Stimulated activated CD4-positive, alpha-beta T cell treated with anti-CD3 and anti-CD28 coated beads, Interleukin-12 subunit alpha, Interleukin-12 subunit beta, amount 100 ng/mL, for 24 hours (primary cell): ENCODE results near the gene SLC27A2.

Experiments used
- DNase-seq, 2 experiments: peaks; one replicate each; pipeline ENCODE4 v3.0.0-alpha.2; 2020; ENCODE audit warnings: low read depth in 2 of 2

Gene SLC27A2

DNA sequence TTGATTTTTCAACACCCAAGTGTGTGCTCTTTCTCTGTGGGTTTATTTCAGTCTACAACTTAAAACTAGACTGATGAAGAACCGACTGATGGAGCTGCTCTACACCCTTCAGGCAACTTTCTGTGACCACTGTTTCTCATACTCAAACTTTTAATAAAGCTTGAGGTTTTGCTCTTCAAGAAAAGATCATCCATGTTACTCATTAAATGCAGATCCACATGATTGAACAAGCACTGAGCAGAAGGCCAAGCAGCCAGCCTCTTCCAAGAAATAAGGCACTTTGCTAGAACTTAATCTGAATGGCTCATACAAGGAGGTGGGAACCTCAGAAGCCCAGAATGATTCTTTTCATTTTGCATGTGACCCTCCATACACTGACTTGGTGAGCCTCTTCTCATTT, 8.7 kb downstream of the SLC27A2 start:
- DNase-seq, result no peak

DNA sequence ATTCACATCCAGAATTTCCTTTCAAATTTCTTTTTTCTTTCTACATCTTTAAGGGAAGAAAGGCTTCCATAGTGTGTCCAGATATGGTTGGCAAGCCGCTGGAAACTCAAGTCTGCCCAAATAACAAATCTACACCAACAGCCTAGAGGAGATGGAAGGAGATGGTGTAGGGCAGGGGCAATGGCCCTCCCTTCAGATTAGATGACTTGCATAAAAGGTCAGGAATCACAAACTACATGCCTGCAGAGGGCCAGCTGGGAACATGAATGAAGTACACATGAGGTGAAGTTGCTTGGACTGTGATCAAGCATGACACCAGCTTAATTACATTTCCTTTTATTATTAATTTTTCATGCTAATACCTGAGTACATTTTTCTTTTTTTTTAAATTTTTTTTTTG, 10.2 kb downstream of the SLC27A2 start:
- DNase-seq, result no peak

DNA sequence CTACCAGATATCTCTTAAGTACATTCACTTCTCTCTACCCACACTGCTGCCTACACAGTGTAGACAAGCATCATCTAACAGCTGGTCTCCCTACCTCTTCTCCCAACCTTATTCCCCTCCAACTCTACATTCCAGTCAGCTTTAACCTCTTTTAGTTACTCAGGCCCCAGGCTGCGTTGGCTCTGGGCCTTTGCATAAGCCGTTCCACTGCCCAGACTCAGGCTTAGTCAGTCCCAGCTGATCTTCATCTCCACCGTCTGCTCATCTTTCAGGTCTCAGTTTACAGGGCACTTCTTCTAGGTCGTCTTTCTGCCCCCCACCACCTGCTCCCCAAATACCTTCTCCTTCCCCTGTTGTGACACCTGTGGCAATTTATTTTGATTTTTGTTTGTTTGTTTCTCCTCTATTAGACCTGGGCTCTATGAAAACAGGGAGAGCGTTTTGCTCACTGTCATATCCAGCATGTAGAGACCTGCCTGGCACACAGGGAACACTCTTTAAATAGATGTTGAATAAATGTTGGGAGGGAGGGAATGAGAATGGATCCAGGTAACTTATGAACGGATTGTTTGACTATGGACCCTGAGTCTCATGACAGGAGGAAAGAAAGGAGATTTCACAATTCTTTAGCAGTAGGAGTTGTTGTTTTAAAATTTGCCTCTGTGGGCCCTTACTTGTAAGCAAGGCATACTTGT, 11.1 kb downstream of the SLC27A2 start:
- no peak for DNase-seq

DNA sequence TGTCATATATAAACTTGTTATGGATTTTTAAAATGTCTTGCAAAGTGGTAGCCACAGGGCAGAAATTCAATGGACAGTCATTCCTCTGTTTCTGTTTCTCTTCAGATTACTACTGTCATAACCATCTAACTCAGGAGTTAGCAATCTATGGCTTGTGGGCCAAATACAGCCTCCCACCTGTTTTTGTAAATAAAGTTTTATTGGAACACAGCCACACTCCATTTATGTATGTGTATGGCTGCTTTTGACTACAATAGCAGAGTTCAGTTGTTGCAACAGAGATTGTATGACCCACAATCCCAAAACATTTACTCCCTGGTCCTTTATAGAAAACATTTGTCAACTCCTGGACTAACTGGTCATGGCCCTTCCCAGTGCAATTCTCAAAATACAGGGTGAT, 20.0 kb downstream of the SLC27A2 start:
- DNase-seq, result no peak

DNA sequence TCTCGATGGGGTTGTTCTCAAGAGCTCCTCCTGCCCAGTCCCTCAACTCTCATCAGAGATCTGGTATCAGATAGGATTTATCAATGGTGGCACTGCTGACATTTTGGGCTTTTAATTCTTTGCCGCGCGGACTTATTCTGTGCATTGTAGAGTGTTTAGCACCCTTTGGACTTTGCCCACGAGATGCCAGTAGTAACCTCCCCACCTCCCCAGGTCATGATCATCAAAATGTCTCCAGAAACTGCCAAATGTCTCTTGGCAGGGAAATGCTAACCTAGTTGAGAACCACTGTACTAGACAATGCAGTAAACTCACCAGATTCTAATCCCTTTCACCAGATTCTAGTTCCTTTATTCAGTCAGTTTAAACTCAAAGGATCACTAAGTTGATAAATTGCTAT, 24.0 kb downstream of the SLC27A2 start:
- DNase-seq, result no peak

DNA sequence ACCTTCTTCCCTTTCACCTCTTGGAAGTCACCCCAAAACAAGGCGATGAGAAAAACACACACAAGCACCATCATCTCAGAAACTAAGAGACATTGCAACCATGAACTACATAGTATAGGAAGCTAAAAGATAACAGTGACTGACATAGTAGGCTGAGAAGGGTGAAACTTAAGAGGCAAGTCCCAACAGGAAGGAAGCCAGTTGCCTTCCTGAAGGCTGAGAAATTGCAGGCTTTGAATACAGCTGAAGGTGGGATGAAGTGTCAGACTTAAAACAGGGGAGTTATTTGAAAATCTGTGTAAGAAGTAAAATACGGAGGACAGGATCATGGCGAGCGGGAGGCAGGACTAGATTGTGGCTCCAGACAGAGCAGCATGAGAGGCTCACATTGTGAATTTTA, 27.8 kb downstream of the SLC27A2 start:
- DNase-seq, result no peak

DNA sequence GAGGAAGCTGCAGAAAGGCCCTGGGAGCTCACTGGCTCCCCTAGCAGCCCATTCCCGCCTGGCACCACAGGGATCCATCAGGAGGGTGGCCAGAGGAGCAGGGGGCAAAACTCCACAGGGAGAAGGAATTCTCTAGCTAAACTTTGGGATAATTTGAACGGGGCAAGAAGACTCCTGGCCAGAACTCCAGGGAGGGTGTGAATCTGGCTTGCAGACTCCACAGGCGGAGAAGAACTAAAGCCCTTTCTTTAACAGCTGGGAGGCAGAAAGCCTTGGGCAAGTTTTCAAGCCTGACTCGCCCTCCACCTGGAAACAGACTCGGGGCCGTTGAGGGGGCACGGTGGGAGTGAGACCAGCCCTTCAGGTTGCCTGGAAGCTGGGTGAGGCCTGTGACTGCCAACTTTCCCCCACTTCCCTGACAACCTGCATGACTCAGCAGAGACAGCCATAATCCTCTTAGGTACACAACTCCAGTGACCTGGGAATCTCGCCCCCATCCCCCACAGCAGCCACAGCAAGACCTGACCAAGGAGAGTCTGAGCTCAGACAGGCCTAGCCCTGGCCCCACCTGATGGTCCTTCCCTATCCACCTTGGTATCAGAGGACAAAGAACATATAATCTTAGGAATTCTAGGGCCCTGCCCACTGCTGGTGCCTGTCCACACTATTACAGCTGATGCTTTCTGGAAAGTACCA, 28.6 kb downstream of the SLC27A2 start:
- no peak for DNase-seq

DNA sequence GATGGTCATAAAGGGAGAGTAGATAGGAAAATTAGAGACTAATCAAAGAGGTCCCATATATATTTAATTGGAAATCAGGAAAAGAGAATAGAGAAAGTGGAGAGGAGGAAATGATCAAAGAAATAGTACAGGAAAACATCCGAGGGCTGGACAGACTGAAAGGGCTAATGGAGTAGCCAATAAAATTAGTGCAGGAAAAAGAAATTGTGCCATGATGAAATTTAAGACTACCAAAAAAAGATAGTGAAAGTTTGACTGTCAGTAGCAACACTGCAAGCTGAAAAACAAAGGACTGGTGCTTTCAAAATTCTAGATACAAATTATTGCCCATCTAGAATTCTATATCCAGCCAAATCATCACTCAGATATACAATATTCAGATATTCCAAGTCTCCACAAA, 36.3 kb downstream of the SLC27A2 start:
- no peak for DNase-seq

DNA sequence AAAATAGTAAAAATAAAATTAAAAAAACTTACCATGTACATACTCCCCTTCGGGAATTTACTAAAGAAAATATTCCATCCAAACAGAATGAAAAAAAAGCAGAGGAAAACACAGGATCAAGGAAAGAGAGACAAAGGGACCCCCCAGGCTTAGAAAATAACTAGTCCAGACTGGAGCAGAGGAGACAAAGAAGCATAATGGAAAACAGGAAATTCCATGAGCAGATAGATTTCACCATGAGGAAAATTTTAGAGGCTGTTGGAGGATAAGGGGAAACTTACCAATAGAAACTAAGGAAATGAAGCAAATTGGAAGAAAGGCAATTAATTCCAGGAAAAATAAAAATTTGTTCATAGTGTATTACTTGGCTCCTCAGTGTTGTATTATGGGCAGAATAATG, 36.7 kb downstream of the SLC27A2 start:
- no peak for DNase-seq

DNA sequence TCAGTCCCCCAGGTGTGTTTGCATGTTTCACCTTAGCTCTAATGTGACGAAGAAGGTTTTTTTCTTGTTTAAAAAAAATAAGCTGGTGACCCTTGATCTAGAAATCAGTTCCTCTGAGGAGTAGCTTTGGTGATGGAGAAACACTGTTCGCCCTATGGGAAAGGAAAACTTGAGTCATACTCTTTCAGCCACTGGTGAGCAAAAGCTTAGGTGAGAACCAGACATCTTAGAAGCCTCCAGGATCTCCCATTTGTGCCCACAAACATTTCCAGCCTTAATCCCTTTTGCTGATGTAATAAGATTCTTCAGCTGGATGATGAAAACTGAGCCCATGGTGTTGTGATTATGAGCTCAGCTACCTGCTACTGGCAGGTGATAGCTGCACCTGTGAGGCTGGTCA, 37.8 kb downstream of the SLC27A2 start:
- no peak for DNase-seq

DNA sequence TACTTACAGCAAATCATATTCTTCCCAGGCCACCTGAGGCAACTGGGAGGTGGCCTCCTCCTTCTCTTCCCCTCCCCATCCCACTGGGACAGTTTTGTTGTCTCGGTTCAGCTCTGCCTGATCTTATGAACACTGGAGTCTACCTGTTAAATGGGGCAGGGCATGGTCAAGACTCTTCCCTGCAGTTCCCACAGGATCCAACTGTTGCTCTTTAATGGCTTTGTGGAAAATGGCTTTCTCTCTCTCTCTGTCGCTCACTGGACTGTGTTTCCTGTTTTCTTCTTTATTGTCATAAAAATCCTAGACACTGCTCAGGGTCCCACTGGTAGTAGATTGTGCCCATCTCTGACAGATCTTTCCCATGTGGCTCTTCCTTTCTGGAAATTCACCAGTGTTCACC, 40.2 kb downstream of the SLC27A2 start:
- DNase-seq, result no peak

DNA sequence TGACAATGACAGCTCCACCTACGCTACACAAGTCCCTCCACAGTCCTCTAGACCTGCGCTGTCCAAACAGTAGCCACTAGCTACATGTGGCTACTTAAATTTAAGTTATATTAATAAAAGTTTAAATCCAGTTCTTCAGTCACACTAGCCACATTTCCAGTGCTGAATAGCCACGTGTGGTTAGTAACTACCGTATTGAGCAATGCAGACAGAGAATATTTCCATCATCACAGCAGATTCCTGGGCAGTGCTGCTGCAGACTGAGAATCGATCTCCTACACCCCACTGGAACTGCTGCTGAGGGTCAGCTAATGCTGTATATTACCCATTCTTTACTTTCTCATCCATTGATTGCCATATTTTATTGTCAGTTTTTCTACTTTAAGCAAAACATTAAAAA, 42.6 kb downstream of the SLC27A2 start:
- DNase-seq, result no peak

DNA sequence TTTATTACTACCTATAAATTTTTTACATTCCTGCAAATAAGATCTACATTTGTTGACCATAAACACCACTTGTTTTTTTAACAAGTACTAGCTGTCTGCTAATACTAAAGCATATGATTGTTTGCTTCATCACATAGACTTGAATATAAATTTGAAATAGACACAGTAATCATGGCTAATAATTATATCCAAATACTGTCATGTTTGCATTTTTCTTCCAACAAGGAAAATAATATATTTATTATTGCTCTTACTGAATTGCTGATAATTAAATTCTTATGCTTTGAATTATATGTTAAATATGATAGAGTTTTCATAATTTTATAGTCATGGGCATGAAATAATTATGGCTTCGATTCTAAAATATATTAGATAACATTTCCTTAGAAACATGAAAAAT, 43.1 kb downstream of the SLC27A2 start:
- DNase-seq, result no peak

DNA sequence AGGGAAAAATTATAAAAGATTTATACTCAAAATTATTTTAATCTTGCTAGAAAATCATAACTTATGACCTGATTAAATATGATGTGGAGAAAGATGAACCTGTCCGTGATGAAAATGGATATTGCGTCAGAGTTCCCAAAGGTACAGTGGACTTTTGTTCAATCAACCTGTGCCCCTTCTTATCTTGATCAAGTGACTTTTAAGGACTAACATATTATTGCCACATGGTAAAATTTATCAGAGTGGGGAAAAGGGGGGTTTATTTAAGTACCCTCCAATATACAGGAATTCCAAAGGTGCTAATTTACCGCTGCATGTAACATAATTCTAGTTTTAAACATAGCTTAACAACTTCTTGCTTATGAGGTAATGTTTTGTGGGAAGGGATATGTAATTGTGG, 43.9 kb downstream of the SLC27A2 start:
- no peak for DNase-seq

DNA sequence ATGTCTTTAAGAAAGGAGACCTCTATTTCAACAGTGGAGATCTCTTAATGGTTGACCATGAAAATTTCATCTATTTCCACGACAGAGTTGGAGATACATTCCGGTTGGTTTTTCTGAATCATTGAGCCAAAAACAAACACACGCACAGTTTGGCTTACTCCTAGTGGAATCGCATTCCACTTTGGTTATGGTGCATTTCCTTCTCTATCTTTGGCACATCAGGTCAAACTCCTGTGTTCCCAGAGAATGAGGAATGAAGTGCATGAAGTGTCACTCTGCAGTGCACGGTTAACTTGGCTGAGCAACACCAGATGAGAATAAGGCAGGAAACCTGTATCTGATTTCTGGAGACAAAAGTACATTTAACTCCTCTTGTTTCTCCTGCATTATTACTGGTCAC, 45.1 kb downstream of the SLC27A2 start:
- DNase-seq, result no peak

DNA sequence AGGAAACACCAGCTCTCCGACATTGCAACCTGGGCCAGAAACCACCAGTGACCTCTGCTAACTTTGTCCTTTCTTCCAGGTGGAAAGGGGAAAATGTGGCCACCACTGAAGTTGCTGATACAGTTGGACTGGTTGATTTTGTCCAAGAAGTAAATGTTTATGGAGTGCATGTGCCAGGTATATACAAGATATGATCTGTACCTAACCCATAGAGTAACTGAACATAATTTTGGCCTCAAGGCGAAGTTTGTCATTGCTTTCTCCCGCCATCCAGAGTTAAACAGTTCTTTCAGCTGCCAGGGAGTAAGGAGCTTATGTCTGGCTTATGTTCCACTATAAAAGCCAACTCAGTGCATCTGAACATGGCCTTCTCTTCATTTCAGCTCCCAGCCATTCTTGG, 46.9 kb downstream of the SLC27A2 start:
- DNase-seq, result no peak

DNA sequence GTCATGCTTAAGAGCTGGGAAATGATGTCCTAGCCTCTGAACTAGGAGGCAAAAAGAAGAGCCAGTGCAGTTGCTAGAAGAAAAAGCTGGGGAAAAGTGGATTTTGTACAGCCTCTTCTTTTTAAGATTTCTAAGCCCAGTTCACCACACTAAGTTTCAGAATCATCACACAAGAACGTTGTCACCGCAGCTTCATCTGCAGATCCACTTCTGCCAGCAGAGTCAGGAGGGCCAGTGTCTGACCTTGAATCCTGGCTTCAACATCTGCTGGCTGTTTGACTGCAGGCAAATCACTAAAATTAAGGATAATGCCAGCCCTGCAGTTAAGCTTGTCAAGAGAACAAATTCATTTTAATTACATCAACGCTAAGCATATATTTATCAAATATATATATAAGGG, 47.3 kb downstream of the SLC27A2 start:
- DNase-seq, result no peak

DNA sequence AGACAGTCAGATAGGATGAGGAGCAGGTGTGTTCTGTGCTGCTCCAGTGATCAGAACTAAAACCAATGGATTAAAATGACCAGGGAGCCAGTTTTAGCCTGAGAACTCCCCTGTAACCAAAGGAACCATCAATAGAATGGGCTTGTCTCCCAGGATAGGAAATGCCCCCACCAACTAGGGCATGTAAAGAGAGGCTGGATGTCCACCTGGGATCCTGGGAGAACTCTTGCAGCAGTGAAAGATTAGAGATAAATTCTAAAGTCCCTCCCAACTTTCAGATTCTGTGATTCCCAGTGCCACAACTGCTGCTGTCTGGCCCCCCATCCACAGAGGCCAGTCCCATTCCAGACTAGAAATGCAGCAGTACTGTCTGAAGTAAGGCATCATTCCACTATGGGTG, 49.8 kb downstream of the SLC27A2 start:
- no peak for DNase-seq

DNA sequence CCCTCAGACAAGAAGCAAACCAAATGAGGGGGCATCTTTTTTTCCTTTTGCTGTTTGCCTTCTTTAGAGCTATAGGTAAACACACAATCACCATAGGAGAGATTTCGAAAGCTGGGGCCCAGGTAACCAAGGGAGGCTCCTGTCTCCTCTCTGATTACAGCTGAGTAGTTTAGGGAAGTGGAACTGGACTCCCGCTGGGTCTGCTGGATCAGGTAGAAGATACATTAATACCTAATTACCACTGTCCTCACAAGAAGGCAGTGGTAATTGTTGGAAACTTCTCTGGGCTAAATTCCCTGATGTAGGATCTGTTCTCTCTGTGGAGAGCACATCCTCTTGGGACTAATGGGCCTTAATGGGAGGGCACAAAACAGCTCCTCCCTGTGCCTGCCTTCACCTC, 50.8 kb downstream of the SLC27A2 start:
- no peak for DNase-seq

DNA sequence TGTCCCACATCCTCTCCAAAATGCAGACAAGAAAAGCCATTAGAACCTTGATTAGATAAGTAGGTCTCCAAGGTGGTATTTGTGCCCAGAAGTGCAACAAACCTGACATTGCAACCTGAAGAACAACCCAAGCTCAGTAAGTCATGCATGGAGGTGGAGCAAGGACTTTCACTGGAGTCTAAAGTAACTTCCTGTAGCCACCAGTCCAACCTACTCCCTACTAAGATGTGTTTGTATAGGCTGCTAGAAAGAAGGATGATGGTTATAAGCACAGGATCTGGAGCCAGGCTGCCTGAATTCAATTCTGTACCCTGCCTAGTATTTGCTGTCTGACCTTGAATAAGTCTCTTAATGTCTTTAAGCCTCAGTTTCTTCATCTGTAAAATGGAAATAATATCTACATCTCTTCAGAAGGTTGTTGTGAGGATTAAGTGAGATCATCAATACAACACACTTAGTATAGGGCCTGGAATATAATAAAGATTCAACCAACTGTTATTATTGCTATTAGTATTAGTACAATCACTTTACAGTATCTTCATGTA, 51.3 kb downstream of the SLC27A2 start:
- DNase-seq, result no peak

DNA sequence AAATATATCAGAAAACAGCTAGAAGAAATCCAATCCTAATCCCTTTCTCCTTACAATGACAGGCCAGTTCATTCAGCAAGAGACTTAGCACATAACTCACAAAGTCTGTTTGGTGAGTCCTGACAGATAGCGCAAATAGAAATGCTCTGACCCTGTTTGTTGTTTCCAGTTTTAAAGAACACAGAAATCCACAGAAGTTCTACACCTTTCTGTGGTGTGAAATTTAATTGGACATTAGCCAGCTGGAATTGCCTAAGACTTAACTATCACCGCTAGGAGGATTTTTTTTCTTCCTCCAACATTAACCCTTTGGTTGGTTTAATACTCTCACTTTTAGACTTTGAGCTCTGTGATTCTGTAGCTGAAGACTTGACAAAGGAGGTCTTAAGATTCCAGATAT, 52.8 kb downstream of the SLC27A2 start:
- no peak for DNase-seq

DNA sequence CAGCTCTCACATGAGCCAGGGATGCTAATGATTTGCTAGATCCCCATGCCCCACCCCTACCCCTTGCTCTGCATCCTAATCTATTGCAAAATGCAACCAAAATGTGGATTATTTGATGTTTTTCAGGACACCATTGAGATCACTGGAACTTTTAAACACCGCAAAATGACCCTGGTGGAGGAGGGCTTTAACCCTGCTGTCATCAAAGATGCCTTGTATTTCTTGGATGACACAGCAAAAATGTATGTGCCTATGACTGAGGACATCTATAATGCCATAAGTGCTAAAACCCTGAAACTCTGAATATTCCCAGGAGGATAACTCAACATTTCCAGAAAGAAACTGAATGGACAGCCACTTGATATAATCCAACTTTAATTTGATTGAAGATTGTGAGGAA, 53.8 kb downstream of the SLC27A2 start:
- no peak for DNase-seq

DNA sequence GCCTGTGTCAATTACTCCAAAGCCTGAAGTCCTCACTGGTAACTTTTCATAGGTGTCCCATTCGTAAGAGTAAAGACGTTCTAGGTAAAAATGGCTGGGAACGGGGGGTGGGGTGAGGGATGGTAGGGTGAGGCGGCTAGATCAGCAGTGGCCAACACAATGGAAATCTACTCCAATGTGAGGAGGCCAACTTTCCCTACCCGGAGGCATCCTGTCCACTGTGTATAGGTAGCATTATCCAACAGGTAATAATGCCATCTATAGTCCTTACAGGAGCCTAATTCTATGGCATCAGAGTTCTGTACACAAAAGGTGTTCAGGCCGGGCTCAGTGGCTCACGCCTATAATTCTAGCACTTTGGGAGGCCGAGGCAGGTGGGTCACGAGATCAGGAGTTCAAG, 54.4 kb downstream of the SLC27A2 start:
- DNase-seq, result no peak

DNA sequence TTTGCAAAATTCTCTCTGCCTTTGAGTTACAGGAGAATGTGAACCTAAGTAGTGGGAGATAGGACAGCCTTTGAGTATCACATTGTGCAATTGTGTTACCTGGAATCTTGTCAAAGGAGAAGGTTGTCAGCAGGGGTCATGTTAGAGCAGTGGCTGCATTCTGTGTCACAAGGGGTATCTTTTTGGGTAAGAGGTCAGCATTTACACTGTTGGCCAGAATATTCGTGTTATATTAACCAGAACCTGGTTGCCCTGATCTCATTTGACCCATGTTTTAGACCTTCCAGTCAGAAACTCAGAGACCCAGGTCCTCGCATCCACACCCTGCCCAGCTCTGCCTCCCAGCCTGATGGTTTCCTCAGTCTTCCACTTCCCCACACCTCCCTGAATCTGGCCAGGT, 56.3 kb downstream of the SLC27A2 start:
- DNase-seq, result no peak
